Amniotic stem cell (primary cell): ENCODE results near the gene MREG.

Experiments
- DNase-seq: peaks from one replicate; lab custom pipeline; 2025; lab: John Stamatoyannopoulos, UW

The MREG gene

DNA sequence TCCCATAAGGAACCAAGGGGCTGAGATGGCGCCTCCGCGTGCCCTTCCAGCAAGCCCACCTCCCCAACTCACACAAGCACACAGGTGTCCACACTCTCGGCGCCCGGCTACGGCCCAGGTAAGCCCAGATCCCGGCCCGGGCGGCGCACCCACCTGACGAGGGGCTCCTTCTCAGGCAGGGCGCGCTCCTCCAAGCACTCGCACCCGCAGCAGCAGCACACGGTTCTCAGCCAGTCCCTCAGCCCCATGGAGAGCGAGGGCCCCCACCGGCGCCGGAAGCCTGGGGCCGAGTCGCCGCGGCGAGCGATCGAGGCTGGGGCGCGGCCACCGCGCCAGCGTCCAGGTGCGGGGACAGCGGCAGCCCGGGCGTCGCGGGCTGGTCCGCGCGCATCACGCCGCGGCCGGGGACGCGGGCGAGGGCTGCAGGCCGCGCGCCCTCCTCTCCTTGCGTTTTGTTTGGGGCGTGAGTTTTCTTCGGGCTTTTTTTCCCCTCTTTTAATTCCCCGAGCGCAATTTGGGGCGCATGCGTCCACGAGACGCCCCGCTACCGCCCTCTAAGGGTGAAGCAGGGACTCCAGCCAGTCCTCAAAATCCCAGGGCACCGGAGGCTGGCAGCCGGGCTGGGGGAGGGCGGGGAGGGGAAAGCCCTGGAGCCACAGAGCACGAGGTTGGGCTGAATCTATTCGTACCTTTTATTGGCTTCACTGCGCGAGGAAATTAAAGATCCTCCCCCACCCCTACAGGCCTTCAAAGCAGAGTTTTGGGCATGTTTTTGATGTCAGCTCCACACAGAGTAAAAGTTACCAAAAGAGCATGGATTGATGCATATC, at the start of gene MREG:
Gene MREG (minus strand): TSS at position 472 of the 830 bp plus-strand sequence. CDS start 224 bp downstream, at position 248.
- DNase-seq: peak; percentile 37

GRCh38 chr2:216059233-216059834, 46.0 kb upstream of the MREG start:
- DNase-seq: no peak

DNA sequence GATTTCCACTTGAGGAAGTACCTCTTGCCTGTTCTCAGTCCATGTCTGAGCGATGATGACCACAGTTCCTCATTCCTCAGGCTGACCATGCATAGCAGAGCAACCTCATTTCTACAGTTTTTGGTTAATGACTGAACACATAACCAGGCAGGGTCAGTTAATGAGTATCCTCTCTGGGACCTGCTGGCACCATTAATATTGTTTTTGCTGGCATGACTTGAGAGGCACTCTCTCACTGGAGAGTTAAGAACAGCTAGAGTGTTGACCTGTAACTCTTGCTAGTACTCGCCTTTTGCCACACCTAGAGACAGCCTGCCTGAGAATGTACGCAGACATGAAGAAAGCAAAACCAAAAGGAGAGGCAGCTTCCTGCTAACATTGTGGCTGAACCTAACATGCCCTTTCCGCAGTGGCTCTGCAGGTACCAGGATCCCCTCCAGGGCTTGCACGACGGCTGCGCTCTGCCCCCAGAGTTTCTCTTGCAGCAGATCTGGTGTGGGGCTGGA, 44.4 kb upstream of the MREG start:
- DNase-seq: no peak

DNA sequence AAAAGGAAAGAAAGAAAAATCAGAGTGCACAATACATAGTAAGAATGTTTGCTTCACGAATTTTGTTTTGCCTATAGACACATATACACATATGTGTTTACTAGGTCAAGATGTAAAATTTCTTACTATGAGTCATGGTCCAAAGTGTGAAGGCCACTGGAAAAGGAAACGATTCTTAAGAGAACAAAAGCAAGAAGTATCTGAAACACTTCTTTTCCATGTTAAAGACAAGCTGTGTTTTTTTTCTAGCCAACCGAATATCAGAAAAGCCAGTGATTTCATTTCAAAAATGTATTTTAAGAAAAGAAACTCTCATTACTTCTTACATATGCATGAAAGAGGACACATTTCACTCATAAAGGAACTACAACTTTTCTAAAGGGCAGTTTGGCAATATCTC, 43.4 kb upstream of the MREG start:
- no peak for DNase-seq

DNA sequence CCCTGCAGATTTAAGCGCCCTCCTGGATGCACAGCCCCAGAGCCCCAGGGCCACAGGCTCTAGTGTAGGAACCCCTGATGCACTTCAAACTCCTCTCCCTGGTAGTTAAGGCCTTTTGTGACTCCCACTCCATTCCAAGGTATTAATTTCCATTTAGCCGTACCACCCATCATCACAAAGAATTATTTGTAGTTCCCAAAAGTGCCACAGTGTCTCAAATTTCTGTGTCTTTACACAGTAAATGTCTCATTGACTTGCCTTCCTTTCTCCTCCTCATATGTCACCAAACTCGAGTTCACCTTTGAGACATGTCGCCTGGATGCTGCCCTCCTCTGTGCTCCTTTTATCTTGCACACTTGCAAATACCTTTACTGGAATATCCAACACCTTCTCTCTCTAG, 42.3 kb upstream of the MREG start:
- DNase-seq: no peak

DNA sequence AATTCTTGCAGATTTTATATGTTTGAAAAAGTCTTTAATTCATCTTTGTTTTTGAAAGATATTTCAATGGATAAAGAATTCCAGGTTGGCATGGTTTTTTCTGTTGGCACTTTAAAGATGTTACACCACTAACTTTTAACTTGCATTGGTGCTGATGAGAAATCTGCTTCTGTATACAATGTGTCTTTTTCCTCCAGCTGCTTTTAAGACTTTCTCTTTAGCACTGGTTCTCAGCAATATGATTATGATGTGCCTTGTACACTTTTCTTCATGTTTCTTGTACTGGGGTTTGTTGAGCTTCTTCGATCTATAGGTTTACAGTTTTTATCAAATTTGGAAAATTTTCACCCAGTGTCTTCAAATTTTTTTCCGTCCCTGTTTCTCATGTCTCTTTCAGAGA, 39.1 kb upstream of the MREG start:
- DNase-seq: no peak

- DNase-seq: no peak
These were observed 38.0 kb upstream of the MREG start for GRCh38 chr2:216051350-216051749.

DNA sequence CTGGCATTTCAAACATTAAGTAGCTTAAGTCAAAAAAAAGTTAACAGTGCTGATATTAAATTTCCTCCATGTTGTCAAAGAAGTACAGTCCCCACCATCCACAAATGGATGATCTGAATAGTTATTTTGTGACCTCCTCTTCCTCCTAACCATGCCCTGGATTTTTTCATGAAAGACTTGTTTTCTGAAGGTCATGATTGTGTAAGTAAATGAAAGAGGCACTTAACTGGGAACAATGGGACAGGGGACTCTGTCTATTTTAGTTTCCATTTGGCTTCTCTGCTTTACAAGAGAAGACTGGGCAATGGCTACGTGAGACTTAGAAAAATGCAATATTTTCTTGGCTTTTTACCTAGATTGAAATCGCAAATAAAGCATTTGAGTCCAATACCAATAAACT, 36.1 kb upstream of the MREG start:
- no peak for DNase-seq

DNA sequence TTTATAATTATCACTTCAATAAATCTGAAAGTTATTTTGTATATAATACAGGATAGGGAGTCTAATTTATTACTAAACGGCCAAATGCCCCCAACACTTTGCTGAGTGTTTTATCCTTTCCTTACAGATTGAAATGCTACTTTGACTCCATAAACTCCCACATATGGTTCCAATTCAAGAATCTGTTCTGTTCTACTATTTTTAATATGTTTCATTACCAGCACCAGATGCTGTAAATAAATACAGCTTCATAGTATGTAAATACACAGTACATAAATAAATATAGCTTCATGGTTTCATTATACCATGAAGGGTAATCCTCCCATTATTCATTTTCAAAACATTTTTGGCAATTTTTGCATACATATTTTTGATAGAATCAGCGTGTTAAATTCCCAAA, 34.0 kb upstream of the MREG start:
- no peak for DNase-seq

GRCh38 chr2:216044883-216045486, 31.6 kb upstream of the MREG start:
- no peak for DNase-seq

DNA sequence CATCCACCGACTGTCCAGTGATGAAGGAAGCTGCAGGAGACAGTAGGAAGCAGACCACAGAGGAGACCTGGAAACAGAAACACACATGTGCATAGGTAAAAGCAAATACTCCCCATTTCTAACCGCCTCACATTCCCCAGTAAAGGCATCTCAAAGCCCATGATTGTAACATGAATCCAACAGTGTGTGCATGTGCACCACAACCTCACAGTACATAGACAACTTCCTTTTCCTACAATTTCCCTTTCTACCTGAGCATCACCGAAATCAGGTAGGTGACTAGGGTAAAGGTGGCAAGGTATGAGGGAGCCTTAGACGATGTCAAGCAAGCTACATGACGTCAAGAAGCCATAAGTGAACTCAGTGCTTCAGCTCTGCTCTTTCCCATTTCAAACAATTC, 30.6 kb upstream of the MREG start:
- no peak for DNase-seq

DNA sequence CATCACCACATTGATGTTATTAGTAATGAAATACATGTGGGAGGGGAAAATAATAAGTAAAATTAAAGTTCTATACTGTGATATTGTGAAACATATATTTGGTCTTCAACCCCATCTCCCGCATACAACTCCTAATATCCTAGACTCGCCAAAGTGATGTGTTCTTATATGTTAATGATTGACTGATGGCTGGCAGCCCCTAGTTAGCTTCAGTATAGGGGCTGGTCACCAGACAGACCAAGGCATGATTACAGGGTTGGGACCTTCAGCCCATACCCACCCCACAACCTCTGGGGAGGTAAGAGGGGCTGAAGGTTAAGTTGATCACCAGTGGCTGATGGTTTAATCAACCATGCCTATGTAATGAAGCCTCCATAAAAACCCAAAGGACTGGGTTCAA, 28.1 kb upstream of the MREG start:
- no peak for DNase-seq

DNA sequence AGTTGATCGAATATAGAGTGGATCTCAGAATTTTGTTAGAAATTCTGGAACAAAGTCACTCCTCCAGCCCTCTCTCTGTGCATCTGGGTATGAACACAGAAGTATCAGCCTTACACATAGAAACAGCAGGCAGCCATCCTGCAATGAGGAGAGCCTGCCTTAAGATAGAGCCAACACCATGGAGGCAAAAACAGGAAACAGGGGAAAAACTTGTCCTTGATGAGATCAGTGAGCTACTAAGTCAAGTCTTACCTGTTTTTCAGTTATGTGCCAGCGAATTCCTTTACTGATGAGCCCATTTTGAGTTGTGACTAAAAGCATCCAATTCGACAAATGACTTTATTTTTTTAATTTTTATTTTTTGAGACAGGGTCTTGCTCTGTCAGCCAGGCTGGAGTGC, 26.6 kb upstream of the MREG start:
- DNase-seq: no peak

DNA sequence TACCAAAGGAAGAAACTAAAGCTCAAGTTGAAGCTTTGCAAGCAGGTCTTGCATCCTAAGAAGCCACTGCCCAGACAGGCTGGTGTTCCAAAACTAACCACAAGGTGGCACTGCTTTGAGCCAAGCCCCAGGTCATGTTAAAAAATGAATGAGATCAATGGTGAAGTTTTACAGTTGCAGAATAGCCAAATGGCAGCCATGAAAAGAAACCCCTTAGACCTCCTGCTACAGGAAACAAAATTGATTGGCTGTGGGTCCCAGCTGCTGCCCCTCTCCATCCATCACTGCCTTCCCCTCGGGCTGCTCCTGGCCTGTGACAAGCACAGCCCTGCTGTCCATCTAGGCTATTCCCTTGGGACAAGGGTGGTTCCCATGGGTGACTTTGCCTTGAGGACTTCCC, 20.7 kb upstream of the MREG start:
- DNase-seq: no peak

- DNase-seq: no peak
These were observed 20.1 kb upstream of the MREG start for GRCh38 chr2:216033403-216033802.

DNA sequence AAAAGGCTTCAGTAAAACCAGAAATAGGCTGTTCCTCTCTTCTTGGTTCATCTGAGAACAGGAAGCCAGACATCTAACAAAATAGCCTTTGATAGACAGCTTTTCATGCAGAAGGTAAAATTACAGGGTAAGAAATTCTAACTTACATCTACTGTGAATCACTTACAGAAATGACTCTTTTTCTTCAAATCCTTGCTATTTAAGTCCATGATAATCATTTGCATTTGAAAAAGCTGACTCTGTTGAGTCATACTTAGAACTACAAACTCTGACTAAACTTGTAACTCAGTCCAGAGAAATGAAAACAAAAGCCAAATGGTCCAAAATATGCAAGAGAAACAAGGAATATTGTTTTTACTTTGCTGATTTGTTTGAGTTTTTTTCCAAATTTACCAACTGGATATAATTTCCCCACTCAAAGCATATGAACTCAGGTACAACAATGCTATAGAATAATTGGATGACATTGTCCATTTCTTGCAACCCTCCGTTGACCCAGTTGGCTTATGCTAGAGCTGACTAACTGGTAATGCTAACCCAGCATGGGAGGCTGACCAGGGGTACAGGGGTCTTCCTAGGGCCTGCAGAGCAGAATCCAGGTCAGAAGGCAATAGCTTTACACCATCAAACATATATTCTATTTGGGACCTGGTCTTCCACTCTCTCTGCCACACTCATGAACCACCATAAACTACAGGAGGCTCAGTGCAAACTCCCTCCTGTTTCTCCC, 18.8 kb upstream of the MREG start:
- DNase-seq: peak; percentile 59

GRCh38 chr2:216030216-216030615, 16.9 kb upstream of the MREG start:
- DNase-seq: no peak

DNA sequence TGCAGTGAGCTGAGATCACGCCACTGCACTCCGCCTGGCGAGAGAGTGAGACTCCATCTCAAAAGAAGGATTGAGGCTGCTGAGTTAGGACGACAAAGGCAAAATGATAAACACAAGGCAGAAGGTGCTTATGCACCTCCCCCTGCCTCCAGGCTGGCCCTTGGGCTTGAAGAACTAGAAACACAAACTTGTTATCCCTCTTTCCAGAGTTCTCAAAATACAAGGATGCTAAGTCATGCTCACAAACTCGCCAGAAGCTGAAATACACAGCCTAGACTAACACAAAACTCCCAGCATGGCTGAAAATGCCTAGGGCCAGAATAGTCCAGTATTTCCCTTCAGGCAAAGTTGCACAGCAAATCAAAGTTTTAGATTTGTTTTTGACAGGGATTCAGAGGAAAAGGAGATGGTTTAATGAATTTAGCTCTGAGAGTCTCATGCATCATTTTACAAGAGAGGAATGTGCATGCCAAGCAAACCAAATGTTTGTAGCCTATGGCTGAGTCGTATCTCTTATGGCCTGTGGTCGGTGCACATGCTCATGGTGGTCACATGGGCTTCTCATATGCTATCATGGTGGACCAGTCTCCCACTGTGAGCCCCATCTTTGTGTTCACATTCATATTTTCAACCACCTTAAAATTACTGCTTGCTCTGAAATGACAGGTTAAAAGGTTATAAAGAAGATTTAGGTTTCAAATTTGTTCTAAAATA, 16.2 kb upstream of the MREG start:
- peak; percentile 16 for DNase-seq

GRCh38 chr2:216024779-216025336, 11.5 kb upstream of the MREG start:
- DNase-seq: no peak

DNA sequence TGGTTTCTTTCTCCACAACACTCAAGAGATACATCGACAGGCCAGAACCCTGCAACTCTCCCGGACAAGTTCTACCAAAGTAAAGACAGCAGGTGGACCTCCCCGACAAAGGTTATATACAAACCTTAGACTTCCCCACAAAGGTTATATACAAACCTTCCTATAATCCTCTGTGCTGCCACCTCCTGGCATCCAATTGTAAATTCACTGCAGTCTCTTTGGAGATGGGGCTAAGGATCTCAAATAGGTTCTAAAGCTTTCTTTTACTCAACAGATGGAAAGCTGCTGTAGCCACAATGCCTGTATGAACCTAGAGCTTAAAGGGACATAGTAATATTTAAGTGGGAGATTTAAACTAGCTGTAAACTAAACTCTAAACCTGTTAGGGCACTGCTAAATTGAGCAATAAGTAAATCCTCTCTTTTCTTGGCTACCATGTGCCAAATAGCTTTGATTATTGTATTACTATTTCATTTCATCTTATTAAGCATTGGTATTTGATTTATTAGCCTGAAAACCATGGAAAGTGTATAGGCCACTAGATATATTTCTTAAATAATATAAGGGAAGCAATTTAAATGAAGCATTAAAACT, 9.8 kb upstream of the MREG start:
- peak; percentile 20 for DNase-seq
